DLD1 (cell line): ENCODE measurements around the gene FGF4.
"Not testable (repeated sequence)": the region's sequence is repeated elsewhere in the genome, so short reads cannot be mapped to it uniquely, and the experiment has no call there.

ENCODE experiments used
- in situ Hi-C: cut with HindIII; loops from 2 replicates; pipeline ENCODE4 v1.10.0; 2017; ENCODE audit warnings: low sequenced_read_pairs

FGF4 gene

GRCh38 chr11:69774354-69775162 lies 583 bp downstream of the FGF4 start:
- in situ Hi-C loops: no loop called here

GRCh38 chr11:69773626-69774353 lies 1.4 kb downstream of the FGF4 start:
- in situ Hi-C loops: no loop called here

DNA sequence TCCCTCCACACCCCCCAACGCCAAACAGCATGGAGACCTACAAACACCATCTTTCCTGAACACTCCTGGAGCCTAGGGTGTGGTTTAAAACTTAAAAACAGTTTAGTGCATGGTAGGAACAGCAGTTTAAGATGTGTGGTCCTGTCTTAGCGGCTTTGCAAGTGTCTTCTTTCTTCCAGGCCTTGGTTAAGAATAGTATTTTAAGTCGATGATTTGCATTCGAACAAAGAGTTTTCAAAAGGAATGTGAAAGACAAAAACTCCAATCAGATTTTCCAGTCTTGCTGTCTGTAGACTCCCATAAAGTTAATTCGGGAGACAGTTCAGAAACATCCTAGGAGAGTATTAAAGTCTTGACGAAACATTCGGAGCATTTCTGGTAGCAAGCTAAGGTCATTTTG lies 3.7 kb downstream of the FGF4 start:
- in situ Hi-C loops: no loop called here

GRCh38 chr11:69770540-69770939 lies 4.6 kb downstream of the FGF4 start:
- in situ Hi-C loops: no loop called here

- in situ Hi-C loops: no loop called here
Observed at GRCh38 chr11:69765498-69765995, 9.6 kb downstream of the FGF4 start.

GRCh38 chr11:69764918-69765317 lies 10.2 kb downstream of the FGF4 start:
- in situ Hi-C loops: not testable (repeated sequence)

- in situ Hi-C loops: no loop called here
Observed at GRCh38 chr11:69760319-69760718, 14.8 kb downstream of the FGF4 start.

DNA sequence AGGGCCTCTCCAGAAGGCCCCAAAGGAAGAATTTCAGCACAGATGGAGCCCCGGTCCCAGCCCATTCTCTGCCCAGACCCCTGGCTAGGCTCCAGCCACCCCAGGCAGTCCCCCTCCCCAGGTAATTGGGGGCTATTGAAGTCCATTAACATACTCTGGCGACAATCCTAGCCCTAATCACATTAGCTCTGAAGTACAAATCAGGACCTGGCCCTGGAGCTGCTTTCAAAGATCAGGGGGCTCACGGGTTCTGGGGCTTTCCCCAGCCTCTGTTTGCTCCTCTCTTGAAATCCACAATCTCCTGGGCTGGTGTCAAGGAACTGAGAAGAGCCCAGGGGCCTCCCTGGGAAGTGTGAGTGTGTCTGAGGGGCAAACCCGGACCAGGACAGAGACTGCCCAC lies 22.3 kb downstream of the FGF4 start:
- in situ Hi-C loops: no loop called here

- in situ Hi-C loops: no loop called here
Observed at GRCh38 chr11:69750875-69751597, 24.1 kb downstream of the FGF4 start.

- in situ Hi-C loops: no loop called here
Observed at GRCh38 chr11:69750108-69750850, 24.9 kb downstream of the FGF4 start.

- in situ Hi-C loops: no loop called here
Observed at GRCh38 chr11:69748637-69749036, 26.5 kb downstream of the FGF4 start.

GRCh38 chr11:69746752-69747742 lies 28.1 kb downstream of the FGF4 start:
- in situ Hi-C loops: no loop called here

GRCh38 chr11:69746140-69746539 lies 29.0 kb downstream of the FGF4 start:
- in situ Hi-C loops: no loop called here

DNA sequence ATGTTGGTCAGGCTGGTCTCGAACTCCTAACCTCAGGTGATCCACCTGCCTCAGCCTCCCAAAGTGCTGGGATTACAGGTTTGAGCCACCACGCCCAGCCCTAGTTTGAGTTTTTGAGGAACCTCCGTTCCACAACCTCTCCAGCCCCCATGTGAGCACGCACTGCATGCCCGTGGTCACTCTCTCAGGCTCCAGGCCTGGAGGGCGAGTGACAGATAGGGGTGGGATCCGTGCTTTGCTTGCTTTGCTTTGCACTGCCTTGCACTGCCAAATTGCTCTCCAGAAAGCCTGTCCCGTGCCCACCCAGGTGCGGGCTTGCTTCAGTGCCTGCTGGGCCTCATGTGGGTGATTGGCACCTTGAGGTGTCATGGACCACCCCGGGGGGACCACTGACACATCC lies 29.9 kb downstream of the FGF4 start:
- in situ Hi-C loops: no loop called here

DNA sequence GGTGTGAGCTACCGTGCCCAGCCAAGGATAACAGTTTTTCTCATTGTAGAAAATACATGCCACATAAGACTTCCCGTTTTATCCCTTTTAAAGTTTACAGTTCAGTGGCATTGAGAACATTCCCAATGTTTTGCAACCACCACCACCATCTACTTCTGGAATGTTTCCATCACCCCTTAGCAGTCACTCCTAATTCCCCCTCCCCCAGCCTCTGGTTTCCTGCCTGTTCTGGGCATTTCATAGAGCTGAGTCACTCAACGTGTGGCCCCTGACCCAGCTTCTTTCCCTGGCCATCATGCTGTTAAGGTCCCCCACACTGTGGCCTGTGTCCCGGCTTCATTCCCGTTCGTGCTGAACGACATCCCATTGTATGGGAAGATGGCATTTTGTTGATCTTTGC lies 30.7 kb downstream of the FGF4 start:
- in situ Hi-C loops: no loop called here

DNA sequence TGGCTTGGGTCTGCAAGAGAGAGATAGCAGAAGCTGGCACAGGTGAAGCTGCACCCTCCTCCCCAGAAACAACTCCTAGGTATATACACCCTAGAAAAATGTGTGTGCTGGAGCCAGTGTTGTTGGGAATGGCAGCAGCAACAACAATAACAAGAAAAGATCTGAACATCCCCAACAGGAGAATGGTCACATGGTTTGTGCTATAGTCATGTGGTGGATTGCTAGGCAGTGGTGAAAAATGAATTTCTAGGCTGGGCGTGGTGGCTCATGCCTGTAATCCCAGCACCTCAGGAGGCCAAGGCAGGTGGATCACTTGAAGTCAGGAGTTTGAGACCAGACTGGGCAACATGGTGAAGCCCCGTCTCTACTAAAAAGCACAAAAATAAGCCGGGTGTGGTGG lies 40.3 kb downstream of the FGF4 start:
- in situ Hi-C loops: no loop called here

DNA sequence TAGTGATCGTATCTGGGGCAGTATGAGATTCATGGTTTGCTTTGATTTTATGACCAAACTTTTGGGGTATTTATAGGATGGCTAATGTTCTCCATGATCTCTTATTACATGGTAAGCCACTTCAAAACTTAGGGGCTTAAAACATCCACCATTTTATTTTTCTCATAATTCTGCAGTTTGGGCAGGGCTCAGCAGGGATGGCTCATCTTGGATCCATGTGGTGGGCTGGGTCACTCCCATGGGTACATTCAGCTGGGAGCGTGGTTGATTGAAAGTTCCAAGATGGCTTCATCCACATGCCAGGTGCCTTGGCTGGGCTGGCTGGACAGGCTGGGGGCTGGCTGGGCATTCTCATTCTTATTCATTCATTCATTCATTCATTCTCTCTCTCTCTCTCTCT lies 40.8 kb downstream of the FGF4 start:
- in situ Hi-C loops: no loop called here

- in situ Hi-C loops: no loop called here
Observed at GRCh38 chr11:69732910-69733309, 42.2 kb downstream of the FGF4 start.

GRCh38 chr11:69731110-69731509 lies 44.0 kb downstream of the FGF4 start:
- in situ Hi-C loops: no loop called here

GRCh38 chr11:69730500-69730899 lies 44.6 kb downstream of the FGF4 start:
- in situ Hi-C loops: no loop called here
